ENCODE results near the gene KRT34.

The KRT34 gene

DNA sequence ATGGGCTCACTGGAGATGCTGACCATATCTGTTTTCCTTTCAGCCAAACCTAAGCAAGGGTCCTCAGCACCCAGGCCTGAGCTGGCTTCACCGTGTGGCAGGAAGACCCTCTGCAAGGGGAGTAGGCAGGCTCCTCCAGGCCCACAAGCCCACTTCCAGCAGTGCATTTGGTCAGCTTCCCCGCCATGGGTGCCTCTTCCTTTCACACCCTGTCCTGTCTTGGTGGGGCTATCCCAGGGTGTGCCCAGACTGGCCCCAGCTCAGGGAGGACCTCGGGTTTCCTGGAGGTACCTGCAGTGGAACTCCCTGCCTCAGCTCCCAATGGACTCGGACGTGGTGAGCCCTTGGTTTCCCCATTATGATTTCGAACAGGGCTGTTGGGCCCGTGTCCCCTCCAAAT is 53.9 kb downstream of the KRT34 start:
- no peak for DNase-seq

All from suppressor macrophage treated with lipopolysaccharide for 4 hours (primary cell).